Gastrocnemius medialis (tissue), 4 donors: ENCODE results near the gene CFAP97D1. TPM values are rescaled to one million over a fixed set of nuclear protein-coding genes. Genes with fewer than 3 reads are reported as not detected.
A peak's percentile ranks its signal among the peaks of the same experiment; 100 is the strongest.

ENCODE experiments used
- ATAC-seq, 2 donors: fragments of 150-250 bp; one replicate each; pipeline ENCODE4 v1.9.1; 2016
- DNase-seq, 2 donors: peaks; one replicate each; pipeline ENCODE4 v3.0.0-alpha.2; 2019
- H3K27ac ChIP-seq, 4 donors: fragments of 200-600 bp; sonication (generic); 1 replicate in 1 of 4; 2 replicates in 3 of 4; pipeline ENCODE4 v1.5.1; 2016 to 2018; ENCODE audit warnings: mild to moderate bottlenecking in 2 of 4, moderate library complexity in 1 of 4
- H3K27me3 ChIP-seq, 3 donors: fragments of 200-600 bp; sonication (generic) in 2 of 3; 1 replicate in 1 of 3; 2 replicates in 2 of 3; pipeline versions ENCODE4 v1.5.1 to v1.6.0; 2016 to 2019; ENCODE audit warnings: mild to moderate bottlenecking in 1 of 3, moderate library complexity in 1 of 3
- H3K36me3 ChIP-seq, 2 donors: fragments of 200-600 bp; sonication (generic) in 1 of 2; one replicate each; pipeline ENCODE4 v1.5.1; 2017 to 2018
- H3K4me1 ChIP-seq, 2 donors: fragments of 200-600 bp; sonication (generic) in 1 of 2; one replicate each; pipeline ENCODE4 v1.5.1; 2016 to 2017; ENCODE audit warnings: mild to moderate bottlenecking in 2 of 2
- H3K4me3 ChIP-seq, 4 donors: fragments of 200-600 bp; sonication (generic) in 3 of 4; 1 replicate in 1 of 4; 2 replicates in 3 of 4; pipeline ENCODE4 v1.5.1; 2016 to 2019; ENCODE audit warnings: mild to moderate bottlenecking in 2 of 4
- H3K9me3 ChIP-seq, 3 donors: fragments of 200-600 bp; sonication (generic) in 2 of 3; 1 replicate in 1 of 3; 2 replicates in 2 of 3; pipeline ENCODE4 v1.5.1; 2016 to 2019
- POLR2A ChIP-seq, 2 donors: fragments of 450-650 bp; IDR thresholded peaks; one replicate each; pipeline ENCODE4 v1.6.1; 2017; ENCODE audit warnings: antibody characterized with exemption in 2 of 2, mild to moderate bottlenecking in 2 of 2, moderate library complexity in 2 of 2
- in situ Hi-C, 4 donors: fragments of 200-750 bp; cut with MboI; loops; one replicate each; pipeline versions ENCODE4 v1.15.0 to v1.8.0; 2017; ENCODE audit warnings: low sequenced_read_pairs in 4 of 4
- intact Hi-C: fragments of 100-400 bp; cut with DNase I; formaldehyde crosslinking; loops from one replicate; pipeline ENCODE4 v1.15.1; 2023; ENCODE audit warnings: low total_unique reads
- total RNA-seq, 4 donors: library from RNA; depleted of rRNA; stranded (reverse); fragments of >200 nt; gene quantifications; one replicate each; pipeline versions ENCODE4 v1.1.0 to v1.2.3, GENCODE V29; 2016
- TF ChIP-seq, protein P1 (sequence below), 5 experiments: fragments of 450-650 bp in 3 of 5; fragments of 200-600 bp in 2 of 5; sonication (generic) in 2 of 5; IDR thresholded peaks in 4 of 5; conservative IDR thresholded peaks in 1 of 5; 1 replicate in 4 of 5; 2 replicates in 1 of 5; pipeline ENCODE4 v1.5.1; 2016 to 2019; ENCODE audit warnings: antibody characterized with exemption in 5 of 5, mild to moderate bottlenecking in 3 of 5, moderate library complexity in 3 of 5

CFAP97D1 gene
- total RNA-seq, 4 donors from 2014 or later = not detected

GRCh38 chr17:43760254-43760852 is 19.9 kb upstream of the CFAP97D1 start:
- H3K36me3 ChIP-seq = no peaks in the 10 kb centered on the region

GRCh38 chr17:43766413-43767052 is 13.7 kb upstream of the CFAP97D1 start:
- no peak for ATAC-seq
- intact Hi-C loops (loop anchor here (2.0 kb wide), 1 partner anchor 78 kb away; no protein-coding TSS in a partner anchor), in situ Hi-C loops (no loop called here)
- Histone ChIP-seq H3K27ac (peak overlapping the region; percentile 57 to 99 (median 66)), H3K4me3 (no peak overlapping the region), H3K4me1 (peaks cover 15 to 16% of the 10 kb centered on the region in 2 donors), H3K36me3 (peaks cover 0 to 25% of the 10 kb centered on the region in 2 donors), H3K9me3 (no peaks in the 10 kb centered on the region), H3K27me3 (no peaks in the 10 kb centered on the region)
- DNase-seq = no peak
- TF ChIP-seq POLR2A (IDR thresholded peaks at IDR 0.05) = no peak
- TF ChIP-seq, protein P1, sequence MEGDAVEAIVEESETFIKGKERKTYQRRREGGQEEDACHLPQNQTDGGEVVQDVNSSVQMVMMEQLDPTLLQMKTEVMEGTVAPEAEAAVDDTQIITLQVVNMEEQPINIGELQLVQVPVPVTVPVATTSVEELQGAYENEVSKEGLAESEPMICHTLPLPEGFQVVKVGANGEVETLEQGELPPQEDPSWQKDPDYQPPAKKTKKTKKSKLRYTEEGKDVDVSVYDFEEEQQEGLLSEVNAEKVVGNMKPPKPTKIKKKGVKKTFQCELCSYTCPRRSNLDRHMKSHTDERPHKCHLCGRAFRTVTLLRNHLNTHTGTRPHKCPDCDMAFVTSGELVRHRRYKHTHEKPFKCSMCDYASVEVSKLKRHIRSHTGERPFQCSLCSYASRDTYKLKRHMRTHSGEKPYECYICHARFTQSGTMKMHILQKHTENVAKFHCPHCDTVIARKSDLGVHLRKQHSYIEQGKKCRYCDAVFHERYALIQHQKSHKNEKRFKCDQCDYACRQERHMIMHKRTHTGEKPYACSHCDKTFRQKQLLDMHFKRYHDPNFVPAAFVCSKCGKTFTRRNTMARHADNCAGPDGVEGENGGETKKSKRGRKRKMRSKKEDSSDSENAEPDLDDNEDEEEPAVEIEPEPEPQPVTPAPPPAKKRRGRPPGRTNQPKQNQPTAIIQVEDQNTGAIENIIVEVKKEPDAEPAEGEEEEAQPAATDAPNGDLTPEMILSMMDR (IDR thresholded peaks at IDR 0.05 in 4 of 5, conservative IDR thresholded peaks at IDR 0.05 in 1 of 5) = peak; percentile 45 to 88 (median 71)

More at GRCh38 chr17:43760254-43760852, 19.9 kb upstream of the CFAP97D1 start:
- H3K27me3 ChIP-seq = peaks cover 0 to 22% (median 16%) of the 10 kb centered on the region in 3 donors
- in situ Hi-C loops = loop anchor here (5.0 kb wide), 2 partner anchors 63 to 73 kb away; no protein-coding TSS in a partner anchor
- H3K9me3 ChIP-seq = no peaks in the 10 kb centered on the region
- peaks cover 0 to 2% of the 10 kb centered on the region in 2 donors for H3K4me1 ChIP-seq
- no peak overlapping the region for H3K4me3 ChIP-seq
- intact Hi-C loops = loop anchor here (1.0 to 2.0 kb wide), 2 partner anchors 66 to 184 kb away; no protein-coding TSS in a partner anchor
- no peak overlapping the region for H3K27ac ChIP-seq
- peak; percentile 85 to 87 for DNase-seq
- ATAC-seq = peak; percentile 92 to 95
- TF ChIP-seq, protein P1 (IDR thresholded peaks at IDR 0.05 in 4 of 5, conservative IDR thresholded peaks at IDR 0.05 in 1 of 5) = peak; percentile 97 to 99 (median 98)
- no peak for TF ChIP-seq POLR2A (IDR thresholded peaks at IDR 0.05)

DNA sequence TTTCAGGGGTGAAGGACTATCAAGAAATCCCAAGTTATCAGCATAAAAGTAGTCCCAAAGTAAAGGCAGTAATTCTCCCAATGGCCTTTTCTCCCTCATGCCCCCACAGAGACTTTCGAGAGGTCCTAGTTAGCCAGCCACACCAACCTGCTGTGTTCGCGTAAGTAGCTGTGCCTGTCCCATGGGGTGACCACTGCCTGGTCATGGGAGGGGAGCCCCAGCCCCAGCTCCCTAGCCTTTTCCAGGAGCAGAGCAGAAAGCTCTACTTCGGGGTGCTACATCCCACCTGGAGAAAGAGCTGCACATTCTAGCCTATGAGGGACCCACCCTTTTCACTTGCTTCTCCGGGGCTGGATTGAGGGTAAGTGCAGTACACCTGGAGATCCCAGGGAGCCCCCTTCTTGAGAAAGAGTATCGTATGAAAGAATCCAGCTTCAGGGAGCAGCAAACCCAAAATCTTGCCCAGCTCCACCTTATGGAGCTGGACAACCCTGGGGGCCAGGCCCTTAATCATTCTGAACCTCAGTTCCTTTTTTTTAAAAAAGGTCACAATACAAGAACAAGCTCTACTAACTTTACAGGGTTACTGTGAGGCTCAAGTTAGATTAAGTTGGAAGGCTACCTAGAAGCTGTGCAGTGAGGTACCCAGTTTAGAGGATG is 13.1 kb upstream of the CFAP97D1 start:
- intact Hi-C loops = loop anchor here (2.0 kb wide), 1 partner anchor 78 kb away; no protein-coding TSS in a partner anchor
- no peak overlapping the region for H3K4me3 ChIP-seq
- in situ Hi-C loops = no loop called here
- H3K9me3 ChIP-seq = no peaks in the 10 kb centered on the region
- peaks cover 19 to 23% of the 10 kb centered on the region in 2 donors for H3K4me1 ChIP-seq
- peaks cover 0 to 27% of the 10 kb centered on the region in 2 donors for H3K36me3 ChIP-seq
- TF ChIP-seq, protein P1 (IDR thresholded peaks at IDR 0.05 in 4 of 5, conservative IDR thresholded peaks at IDR 0.05 in 1 of 5) = no peak
- no peak for TF ChIP-seq POLR2A (IDR thresholded peaks at IDR 0.05)
- H3K27me3 ChIP-seq = no peaks in the 10 kb centered on the region
- peak overlapping the region; percentile 57 to 99 (median 66) for H3K27ac ChIP-seq
- DNase-seq = no peak
- ATAC-seq = no peak

DNA sequence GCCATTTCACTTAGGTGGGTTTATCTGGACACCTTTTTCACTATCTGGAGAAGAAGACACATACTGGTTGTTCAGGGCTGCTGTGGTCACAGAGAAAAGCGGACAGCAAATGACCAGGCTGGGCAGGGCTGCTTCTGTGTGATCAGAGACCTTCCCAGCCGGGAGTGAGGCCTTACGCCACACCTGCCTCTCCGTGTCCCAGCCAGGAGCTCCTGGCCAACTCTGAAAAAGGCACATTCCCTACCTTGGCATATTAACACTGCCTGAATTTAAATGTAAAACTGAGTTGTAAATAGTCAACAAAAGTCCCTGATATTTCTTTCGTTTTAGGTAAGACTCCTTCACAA is 12.5 kb upstream of the CFAP97D1 start:
- ATAC-seq (no peak), DNase-seq (no peak)
- Histone ChIP-seq H3K27me3 (no peaks in the 10 kb centered on the region), H3K4me1 (peaks cover 24 to 28% of the 10 kb centered on the region in 2 donors), H3K9me3 (no peaks in the 10 kb centered on the region), H3K36me3 (peaks cover 0 to 32% of the 10 kb centered on the region in 2 donors), H3K27ac (peak overlapping the region; percentile 57 to 99 (median 66)), H3K4me3 (no peak overlapping the region)
- in situ Hi-C loops (no loop called here), intact Hi-C loops (loop anchor here (2.0 kb wide), 1 partner anchor 77 kb away; no protein-coding TSS in a partner anchor)
- TF ChIP-seq, protein P1 (IDR thresholded peaks at IDR 0.05 in 4 of 5, conservative IDR thresholded peaks at IDR 0.05 in 1 of 5) = no peak
- TF ChIP-seq POLR2A (IDR thresholded peaks at IDR 0.05) = no peak
